HepG2 (cell line): ENCODE measurements around the gene G6PC3. TPM values are rescaled to one million over a fixed set of nuclear protein-coding genes. Genes with fewer than 3 reads are reported as not detected.

Experiments
- ATM ChIP-seq: fragments of 450-650 bp; IDR thresholded peaks from 2 replicates; pipeline ENCODE4 v1.7.1; 2017; ENCODE audit warnings: mild to moderate bottlenecking, borderline replicate concordance
- CCDC6 ChIP-seq: sonication (generic); formaldehyde crosslinking; IDR thresholded peaks from 2 replicates; pipeline ENCODE4 v1.8.1; 2022; ENCODE audit warnings: mild to moderate bottlenecking, missing genetic modification reagents, moderate library complexity
- DPF2 ChIP-seq: sonication (generic); formaldehyde crosslinking; IDR thresholded peaks from 2 replicates; pipeline ENCODE4 v1.4.0; 2020; ENCODE audit warnings: mild to moderate bottlenecking, low read depth, missing genetic modification reagents, borderline replicate concordance
- GRHL1 ChIP-seq: sonication (generic); formaldehyde crosslinking; conservative IDR thresholded peaks from 2 replicates; pipeline ENCODE4 v1.8.0; 2022; ENCODE audit warnings: missing genetic modification reagents
- HOXA7 ChIP-seq: sonication (generic); formaldehyde crosslinking; IDR thresholded peaks from 2 replicates; pipeline ENCODE4 v1.8.1; 2022; ENCODE audit warnings: mild to moderate bottlenecking, missing genetic modification reagents, moderate library complexity
- JUN ChIP-seq: sonication (generic); formaldehyde crosslinking; IDR thresholded peaks from 2 replicates; pipeline ENCODE4 v1.4.0; 2020; ENCODE audit warnings: mild to moderate bottlenecking, missing genetic modification reagents
- KDM6A ChIP-seq: IDR thresholded peaks from 2 replicates; pipeline ENCODE4 v1.6.1; 2016; ENCODE audit warnings: low read depth
- KLF9 ChIP-seq: IDR thresholded peaks from 2 replicates; pipeline ENCODE4 v1.6.1; 2016; ENCODE audit warnings: low read depth
- MTA1 ChIP-seq: sonication (generic); formaldehyde crosslinking; IDR thresholded peaks from 2 replicates; pipeline ENCODE4 v1.4.0; 2020; ENCODE audit warnings: missing genetic modification reagents, mild to moderate bottlenecking, borderline replicate concordance
- SATB2 ChIP-seq: sonication (generic); formaldehyde crosslinking; IDR thresholded peaks from 2 replicates; pipeline ENCODE4 v1.5.0; 2020; ENCODE audit warnings: missing genetic modification reagents
- SP140L ChIP-seq: sonication (generic); formaldehyde crosslinking; IDR thresholded peaks from 2 replicates; pipeline ENCODE4 v1.4.0; 2020; ENCODE audit warnings: missing genetic modification reagents, borderline replicate concordance
- SRSF4 ChIP-seq: fragments of 200-400 bp; formaldehyde crosslinking; IDR thresholded peaks from one replicate; pipeline ENCODE4 v1.6.1; 2018; ENCODE audit warnings: mild to moderate bottlenecking, low read depth, low read length, moderate library complexity; ENCODE audit not compliant: poor library complexity, severe bottlenecking
- WIZ ChIP-seq: sonication (generic); formaldehyde crosslinking; IDR thresholded peaks from 2 replicates; pipeline ENCODE4 v1.5.1; 2020; ENCODE audit warnings: mild to moderate bottlenecking, missing genetic modification reagents
- ZBTB42 ChIP-seq: sonication (generic); formaldehyde crosslinking; IDR thresholded peaks from 2 replicates; pipeline ENCODE4 v1.5.0; 2020; ENCODE audit warnings: mild to moderate bottlenecking, missing genetic modification reagents
- ZFP37 ChIP-seq: sonication (generic); formaldehyde crosslinking; IDR thresholded peaks from 2 replicates; pipeline ENCODE4 v1.4.0; 2020; ENCODE audit warnings: missing genetic modification reagents, borderline replicate concordance
- ZMYM4 ChIP-seq: sonication (generic); formaldehyde crosslinking; IDR thresholded peaks from 2 replicates; pipeline ENCODE4 v1.8.1; 2023; ENCODE audit warnings: mild to moderate bottlenecking, missing genetic modification reagents
- ZNF468 ChIP-seq: sonication (generic); formaldehyde crosslinking; IDR thresholded peaks from 2 replicates; pipeline ENCODE4 v1.8.0; 2022; ENCODE audit warnings: mild to moderate bottlenecking, moderate library complexity, missing genetic modification reagents
- ZNF678 ChIP-seq: sonication (generic); formaldehyde crosslinking; IDR thresholded peaks from 2 replicates; pipeline ENCODE4 v1.4.0; 2020; ENCODE audit warnings: mild to moderate bottlenecking, missing genetic modification reagents
- ZNF768 ChIP-seq: sonication (generic); formaldehyde crosslinking; IDR thresholded peaks from 2 replicates; pipeline ENCODE4 v1.4.0; 2020; ENCODE audit warnings: missing genetic modification reagents
- ZSCAN22 ChIP-seq: sonication (generic); formaldehyde crosslinking; IDR thresholded peaks from 2 replicates; pipeline ENCODE4 v1.4.0; 2020; ENCODE audit warnings: mild to moderate bottlenecking, missing genetic modification reagents
- polyA plus RNA-seq, 8 experiments: library from polyadenylated mRNA; depleted of rRNA in 3 of 8; stranded (reverse) in 7 of 8; unstranded in 1 of 8; fragments of >200 nt; fragmentation: Illumina TruSeq in 4 of 8; extraction: Trizol in 4 of 8; gene quantifications; 2 replicates each; pipeline versions ENCODE4 v1.2.1 to v1.2.3, GENCODE V29; 2011 to 2016; ENCODE audit warnings: low read depth in 4 of 8, missing spikeins in 1 of 8, mixed read lengths in 1 of 8; ENCODE audit not compliant: insufficient read depth in 1 of 8
- total RNA-seq, 5 experiments: library from RNA; depleted of rRNA; stranded (reverse); fragments of >200 nt; fragmentation: Illumina TruSeq; extraction: Trizol; gene quantifications; 2 replicates each; pipeline ENCODE4 v1.2.3, GENCODE V29; 2016; ENCODE audit warnings: low read depth in 1 of 5
- TF ChIP-seq, protein P1 (sequence below), 2 experiments: sonication (generic) in 1 of 2; formaldehyde crosslinking in 1 of 2; IDR thresholded peaks; 2 replicates each; pipeline versions ENCODE4 v1.5.1 to v1.6.1; 2011 to 2020; ENCODE audit warnings: borderline replicate concordance in 1 of 2, low read depth in 1 of 2, low read length in 1 of 2, mild to moderate bottlenecking in 1 of 2, missing genetic modification reagents in 1 of 2, moderate library complexity in 1 of 2
- TF ChIP-seq, protein P2 (sequence below): sonication (generic); formaldehyde crosslinking; IDR thresholded peaks from 2 replicates; pipeline ENCODE4 v1.4.0; 2020; ENCODE audit warnings: missing genetic modification reagents, borderline replicate concordance
- TF ChIP-seq, protein P3 (sequence below): sonication (generic); formaldehyde crosslinking; IDR thresholded peaks from 2 replicates; pipeline ENCODE4 v1.5.0; 2020; ENCODE audit warnings: mild to moderate bottlenecking, missing genetic modification reagents, moderate library complexity

G6PC3 gene
- total and polyA plus RNA-seq, 2 of the 13 experiments (the other 11 are each of a cell fraction or from before 2014, with no cell fraction given), result 38.5 to 75.8 TPM

GRCh38 chr17:44070455-44071197 is at the start of gene G6PC3 (continued):
- peak; percentile 78; the same call in 1 of the 2 replicates for TF ChIP-seq ZNF768 (CRISPR knock-in tag)
- TF ChIP-seq SP140L (CRISPR knock-in tag), result no peak
- TF ChIP-seq MTA1 (CRISPR knock-in tag), result peak; percentile 71; the same call in 1 of the 2 replicates
- TF ChIP-seq ZMYM4 (CRISPR knock-in tag), result peak; percentile 88
- no peak for TF ChIP-seq KDM6A (CRISPR knock-in tag)
- no peak for TF ChIP-seq DPF2 (CRISPR knock-in tag)
- peak; percentile 72; the same call in 1 of the 2 replicates for TF ChIP-seq ZBTB42
- TF ChIP-seq ZNF468, result no peak
- TF ChIP-seq, protein P1, sequence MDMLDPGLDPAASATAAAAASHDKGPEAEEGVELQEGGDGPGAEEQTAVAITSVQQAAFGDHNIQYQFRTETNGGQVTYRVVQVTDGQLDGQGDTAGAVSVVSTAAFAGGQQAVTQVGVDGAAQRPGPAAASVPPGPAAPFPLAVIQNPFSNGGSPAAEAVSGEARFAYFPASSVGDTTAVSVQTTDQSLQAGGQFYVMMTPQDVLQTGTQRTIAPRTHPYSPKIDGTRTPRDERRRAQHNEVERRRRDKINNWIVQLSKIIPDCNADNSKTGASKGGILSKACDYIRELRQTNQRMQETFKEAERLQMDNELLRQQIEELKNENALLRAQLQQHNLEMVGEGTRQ (IDR thresholded peaks at IDR 0.05; ENCODE audit: low read depth, low read length), result peak; percentile 99
- TF ChIP-seq, protein P1 (CRISPR knock-in tag; IDR thresholded peaks at IDR 0.05; ENCODE audit: borderline replicate concordance), result peak; percentile 97; the same call in 1 of the 2 replicates
- no peak for TF ChIP-seq GRHL1
- TF ChIP-seq, protein P2, sequence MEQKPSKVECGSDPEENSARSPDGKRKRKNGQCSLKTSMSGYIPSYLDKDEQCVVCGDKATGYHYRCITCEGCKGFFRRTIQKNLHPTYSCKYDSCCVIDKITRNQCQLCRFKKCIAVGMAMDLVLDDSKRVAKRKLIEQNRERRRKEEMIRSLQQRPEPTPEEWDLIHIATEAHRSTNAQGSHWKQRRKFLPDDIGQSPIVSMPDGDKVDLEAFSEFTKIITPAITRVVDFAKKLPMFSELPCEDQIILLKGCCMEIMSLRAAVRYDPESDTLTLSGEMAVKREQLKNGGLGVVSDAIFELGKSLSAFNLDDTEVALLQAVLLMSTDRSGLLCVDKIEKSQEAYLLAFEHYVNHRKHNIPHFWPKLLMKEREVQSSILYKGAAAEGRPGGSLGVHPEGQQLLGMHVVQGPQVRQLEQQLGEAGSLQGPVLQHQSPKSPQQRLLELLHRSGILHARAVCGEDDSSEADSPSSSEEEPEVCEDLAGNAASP (CRISPR knock-in tag), result peak; percentile 87
- TF ChIP-seq ZFP37 (CRISPR knock-in tag), result peak; percentile 72; the same call in 1 of the 2 replicates
- TF ChIP-seq, protein P3, sequence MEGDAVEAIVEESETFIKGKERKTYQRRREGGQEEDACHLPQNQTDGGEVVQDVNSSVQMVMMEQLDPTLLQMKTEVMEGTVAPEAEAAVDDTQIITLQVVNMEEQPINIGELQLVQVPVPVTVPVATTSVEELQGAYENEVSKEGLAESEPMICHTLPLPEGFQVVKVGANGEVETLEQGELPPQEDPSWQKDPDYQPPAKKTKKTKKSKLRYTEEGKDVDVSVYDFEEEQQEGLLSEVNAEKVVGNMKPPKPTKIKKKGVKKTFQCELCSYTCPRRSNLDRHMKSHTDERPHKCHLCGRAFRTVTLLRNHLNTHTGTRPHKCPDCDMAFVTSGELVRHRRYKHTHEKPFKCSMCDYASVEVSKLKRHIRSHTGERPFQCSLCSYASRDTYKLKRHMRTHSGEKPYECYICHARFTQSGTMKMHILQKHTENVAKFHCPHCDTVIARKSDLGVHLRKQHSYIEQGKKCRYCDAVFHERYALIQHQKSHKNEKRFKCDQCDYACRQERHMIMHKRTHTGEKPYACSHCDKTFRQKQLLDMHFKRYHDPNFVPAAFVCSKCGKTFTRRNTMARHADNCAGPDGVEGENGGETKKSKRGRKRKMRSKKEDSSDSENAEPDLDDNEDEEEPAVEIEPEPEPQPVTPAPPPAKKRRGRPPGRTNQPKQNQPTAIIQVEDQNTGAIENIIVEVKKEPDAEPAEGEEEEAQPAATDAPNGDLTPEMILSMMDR, result peak; percentile 41
- peak; percentile 84 for TF ChIP-seq WIZ
- no peak for TF ChIP-seq ZSCAN22 (CRISPR knock-in tag)
- TF ChIP-seq KLF9 (CRISPR knock-in tag), result peak; percentile 91; the same call in 1 of the 2 replicates
- TF ChIP-seq SRSF4, result no peak
- TF ChIP-seq ATM, result no peak
- TF ChIP-seq HOXA7 (CRISPR knock-in tag), result no peak
- TF ChIP-seq SATB2 (CRISPR knock-in tag), result peak; percentile 13; the same call in 1 of the 2 replicates
- no peak for TF ChIP-seq JUN (CRISPR knock-in tag)
- TF ChIP-seq ZNF678 (CRISPR knock-in tag), result peak; percentile 93; the same call in 1 of the 2 replicates
- peak; percentile 98 for TF ChIP-seq CCDC6 (CRISPR knock-in tag)
